Measurements from ENCODE around the gene PPP5C. TPM values are rescaled to one million over a fixed set of nuclear protein-coding genes. Genes with fewer than 3 reads are reported as not detected.

Gene PPP5C
- total and polyA plus RNA-seq, 2 of the 8 experiments (the other 6 are each of a cell fraction or from before 2014, with no cell fraction given), result 112 to 156 TPM

DNA sequence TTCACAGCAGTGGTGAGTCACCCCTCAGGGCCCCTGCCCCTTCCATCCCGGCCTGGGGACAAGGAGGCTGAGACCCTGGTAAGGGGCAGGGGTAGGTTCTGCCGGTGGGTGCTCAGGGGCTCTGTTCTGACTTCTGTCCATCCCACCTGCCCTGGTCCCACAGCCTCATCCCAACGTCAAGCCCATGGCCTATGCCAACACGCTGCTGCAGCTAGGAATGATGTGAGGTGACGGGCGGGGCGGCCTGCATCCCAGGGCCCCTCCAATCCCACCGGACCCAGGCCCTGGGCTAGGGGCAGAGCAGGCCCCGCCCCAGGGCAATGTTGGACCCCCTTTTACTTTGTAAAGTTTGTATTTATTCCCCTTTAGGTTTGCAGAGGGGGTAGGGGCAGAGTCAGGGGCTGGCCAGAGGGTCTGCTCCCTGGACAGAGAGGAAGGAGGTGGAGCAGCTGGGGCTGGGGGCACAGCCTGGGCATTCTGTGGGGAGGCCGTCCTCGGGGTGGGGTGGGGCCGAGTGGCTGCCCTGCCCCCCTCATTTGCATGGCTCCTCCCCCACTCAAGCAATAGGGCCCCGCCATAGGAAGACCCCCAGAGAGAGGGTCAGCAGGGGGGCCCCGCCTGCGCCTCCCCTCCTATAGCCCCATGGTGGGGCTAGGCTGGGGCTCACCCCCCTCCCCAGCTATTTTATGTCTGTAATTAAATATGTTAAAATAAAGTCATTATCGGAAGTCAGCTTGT lies 43.4 kb downstream of the PPP5C start (continued):
- TF ChIP-seq, protein P1, sequence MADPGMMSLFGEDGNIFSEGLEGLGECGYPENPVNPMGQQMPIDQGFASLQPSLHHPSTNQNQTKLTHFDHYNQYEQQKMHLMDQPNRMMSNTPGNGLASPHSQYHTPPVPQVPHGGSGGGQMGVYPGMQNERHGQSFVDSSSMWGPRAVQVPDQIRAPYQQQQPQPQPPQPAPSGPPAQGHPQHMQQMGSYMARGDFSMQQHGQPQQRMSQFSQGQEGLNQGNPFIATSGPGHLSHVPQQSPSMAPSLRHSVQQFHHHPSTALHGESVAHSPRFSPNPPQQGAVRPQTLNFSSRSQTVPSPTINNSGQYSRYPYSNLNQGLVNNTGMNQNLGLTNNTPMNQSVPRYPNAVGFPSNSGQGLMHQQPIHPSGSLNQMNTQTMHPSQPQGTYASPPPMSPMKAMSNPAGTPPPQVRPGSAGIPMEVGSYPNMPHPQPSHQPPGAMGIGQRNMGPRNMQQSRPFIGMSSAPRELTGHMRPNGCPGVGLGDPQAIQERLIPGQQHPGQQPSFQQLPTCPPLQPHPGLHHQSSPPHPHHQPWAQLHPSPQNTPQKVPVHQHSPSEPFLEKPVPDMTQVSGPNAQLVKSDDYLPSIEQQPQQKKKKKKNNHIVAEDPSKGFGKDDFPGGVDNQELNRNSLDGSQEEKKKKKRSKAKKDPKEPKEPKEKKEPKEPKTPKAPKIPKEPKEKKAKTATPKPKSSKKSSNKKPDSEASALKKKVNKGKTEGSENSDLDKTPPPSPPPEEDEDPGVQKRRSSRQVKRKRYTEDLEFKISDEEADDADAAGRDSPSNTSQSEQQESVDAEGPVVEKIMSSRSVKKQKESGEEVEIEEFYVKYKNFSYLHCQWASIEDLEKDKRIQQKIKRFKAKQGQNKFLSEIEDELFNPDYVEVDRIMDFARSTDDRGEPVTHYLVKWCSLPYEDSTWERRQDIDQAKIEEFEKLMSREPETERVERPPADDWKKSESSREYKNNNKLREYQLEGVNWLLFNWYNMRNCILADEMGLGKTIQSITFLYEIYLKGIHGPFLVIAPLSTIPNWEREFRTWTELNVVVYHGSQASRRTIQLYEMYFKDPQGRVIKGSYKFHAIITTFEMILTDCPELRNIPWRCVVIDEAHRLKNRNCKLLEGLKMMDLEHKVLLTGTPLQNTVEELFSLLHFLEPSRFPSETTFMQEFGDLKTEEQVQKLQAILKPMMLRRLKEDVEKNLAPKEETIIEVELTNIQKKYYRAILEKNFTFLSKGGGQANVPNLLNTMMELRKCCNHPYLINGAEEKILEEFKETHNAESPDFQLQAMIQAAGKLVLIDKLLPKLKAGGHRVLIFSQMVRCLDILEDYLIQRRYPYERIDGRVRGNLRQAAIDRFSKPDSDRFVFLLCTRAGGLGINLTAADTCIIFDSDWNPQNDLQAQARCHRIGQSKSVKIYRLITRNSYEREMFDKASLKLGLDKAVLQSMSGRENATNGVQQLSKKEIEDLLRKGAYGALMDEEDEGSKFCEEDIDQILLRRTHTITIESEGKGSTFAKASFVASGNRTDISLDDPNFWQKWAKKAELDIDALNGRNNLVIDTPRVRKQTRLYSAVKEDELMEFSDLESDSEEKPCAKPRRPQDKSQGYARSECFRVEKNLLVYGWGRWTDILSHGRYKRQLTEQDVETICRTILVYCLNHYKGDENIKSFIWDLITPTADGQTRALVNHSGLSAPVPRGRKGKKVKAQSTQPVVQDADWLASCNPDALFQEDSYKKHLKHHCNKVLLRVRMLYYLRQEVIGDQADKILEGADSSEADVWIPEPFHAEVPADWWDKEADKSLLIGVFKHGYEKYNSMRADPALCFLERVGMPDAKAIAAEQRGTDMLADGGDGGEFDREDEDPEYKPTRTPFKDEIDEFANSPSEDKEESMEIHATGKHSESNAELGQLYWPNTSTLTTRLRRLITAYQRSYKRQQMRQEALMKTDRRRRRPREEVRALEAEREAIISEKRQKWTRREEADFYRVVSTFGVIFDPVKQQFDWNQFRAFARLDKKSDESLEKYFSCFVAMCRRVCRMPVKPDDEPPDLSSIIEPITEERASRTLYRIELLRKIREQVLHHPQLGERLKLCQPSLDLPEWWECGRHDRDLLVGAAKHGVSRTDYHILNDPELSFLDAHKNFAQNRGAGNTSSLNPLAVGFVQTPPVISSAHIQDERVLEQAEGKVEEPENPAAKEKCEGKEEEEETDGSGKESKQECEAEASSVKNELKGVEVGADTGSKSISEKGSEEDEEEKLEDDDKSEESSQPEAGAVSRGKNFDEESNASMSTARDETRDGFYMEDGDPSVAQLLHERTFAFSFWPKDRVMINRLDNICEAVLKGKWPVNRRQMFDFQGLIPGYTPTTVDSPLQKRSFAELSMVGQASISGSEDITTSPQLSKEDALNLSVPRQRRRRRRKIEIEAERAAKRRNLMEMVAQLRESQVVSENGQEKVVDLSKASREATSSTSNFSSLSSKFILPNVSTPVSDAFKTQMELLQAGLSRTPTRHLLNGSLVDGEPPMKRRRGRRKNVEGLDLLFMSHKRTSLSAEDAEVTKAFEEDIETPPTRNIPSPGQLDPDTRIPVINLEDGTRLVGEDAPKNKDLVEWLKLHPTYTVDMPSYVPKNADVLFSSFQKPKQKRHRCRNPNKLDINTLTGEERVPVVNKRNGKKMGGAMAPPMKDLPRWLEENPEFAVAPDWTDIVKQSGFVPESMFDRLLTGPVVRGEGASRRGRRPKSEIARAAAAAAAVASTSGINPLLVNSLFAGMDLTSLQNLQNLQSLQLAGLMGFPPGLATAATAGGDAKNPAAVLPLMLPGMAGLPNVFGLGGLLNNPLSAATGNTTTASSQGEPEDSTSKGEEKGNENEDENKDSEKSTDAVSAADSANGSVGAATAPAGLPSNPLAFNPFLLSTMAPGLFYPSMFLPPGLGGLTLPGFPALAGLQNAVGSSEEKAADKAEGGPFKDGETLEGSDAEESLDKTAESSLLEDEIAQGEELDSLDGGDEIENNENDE (IDR thresholded peaks at IDR 0.05; ENCODE audit: insufficient replicate concordance, low read length), result no peak
- TF ChIP-seq KDM4A (IDR thresholded peaks at IDR 0.05; ENCODE audit: low read depth, low read length, severe bottlenecking), result no peak
- no peak for TF ChIP-seq POLR2AphosphoS5 (IDR thresholded peaks at IDR 0.05; ENCODE audit: low read depth, low read length)
- no peak for TF ChIP-seq SIX5 (IDR thresholded peaks at IDR 0.05; ENCODE audit: low read depth, low read length)
- no peak for TF ChIP-seq PHF8 (conservative IDR thresholded peaks at IDR 0.05; ENCODE audit: low read depth, low read length)
- no peak for TF ChIP-seq HDAC2 (IDR thresholded peaks at IDR 0.05; ENCODE audit: borderline replicate concordance in 1 of 2, low read depth in 2 of 2, low read length in 2 of 2)
- TF ChIP-seq CREB1 (IDR thresholded peaks at IDR 0.05), result no peak
- TF ChIP-seq SIN3A (conservative IDR thresholded peaks at IDR 0.05 in 1 of 2, IDR thresholded peaks at IDR 0.05 in 1 of 2; ENCODE audit: low read depth in 1 of 2, low read length in 2 of 2), result no peak
- no peak for TF ChIP-seq JUN (IDR thresholded peaks at IDR 0.05; ENCODE audit: low read depth, low read length)
- no peak for TF ChIP-seq GABPA (IDR thresholded peaks at IDR 0.05; ENCODE audit: borderline replicate concordance, insufficient read depth, low read length)

Measured in H1 (cell line).